Ovary (tissue), 3 donors: ENCODE data around the gene EFCAB13.

Experiments used
- CTCF ChIP-seq, 3 donors: fragments of 450-650 bp in 2 of 3; fragments of 200-600 bp in 1 of 3; IDR thresholded peaks; one replicate each; pipeline versions ENCODE4 v1.5.1 to v1.8.0; 2016 to 2022; ENCODE audit warnings: antibody characterized with exemption in 3 of 3, mild to moderate bottlenecking in 1 of 3
- EP300 ChIP-seq: sonication (generic); formaldehyde crosslinking; IDR thresholded peaks from one replicate; pipeline ENCODE4 v1.6.1; 2017; ENCODE audit warnings: antibody characterized with exemption
- donor health status: DM: no; HTN: no; CAD: no.

GRCh38 chr17:47297661-47298400 is 25.9 kb upstream of the EFCAB13 start:
- no peak for TF ChIP-seq EP300
- no peak for TF ChIP-seq CTCF (IDR thresholded peaks at IDR 0.05)
